HL-60/S4 treated with phorbol 12-myristate 13-acetate at 8.2 ng/mL for 4 days and 3 days (cell line): ENCODE results near the gene PYGL.
"Not testable (repeated sequence)": the region's sequence is repeated elsewhere in the genome, so short reads cannot be mapped to it uniquely, and the experiment has no call there.

Experiments
- in situ Hi-C: fragments of 300-500 bp; cut with MboI; formaldehyde crosslinking; loops from 2 replicates; pipeline ENCODE4 v1.15.0; 2022; ENCODE audit warnings: low sequenced_read_pairs

Gene PYGL

DNA sequence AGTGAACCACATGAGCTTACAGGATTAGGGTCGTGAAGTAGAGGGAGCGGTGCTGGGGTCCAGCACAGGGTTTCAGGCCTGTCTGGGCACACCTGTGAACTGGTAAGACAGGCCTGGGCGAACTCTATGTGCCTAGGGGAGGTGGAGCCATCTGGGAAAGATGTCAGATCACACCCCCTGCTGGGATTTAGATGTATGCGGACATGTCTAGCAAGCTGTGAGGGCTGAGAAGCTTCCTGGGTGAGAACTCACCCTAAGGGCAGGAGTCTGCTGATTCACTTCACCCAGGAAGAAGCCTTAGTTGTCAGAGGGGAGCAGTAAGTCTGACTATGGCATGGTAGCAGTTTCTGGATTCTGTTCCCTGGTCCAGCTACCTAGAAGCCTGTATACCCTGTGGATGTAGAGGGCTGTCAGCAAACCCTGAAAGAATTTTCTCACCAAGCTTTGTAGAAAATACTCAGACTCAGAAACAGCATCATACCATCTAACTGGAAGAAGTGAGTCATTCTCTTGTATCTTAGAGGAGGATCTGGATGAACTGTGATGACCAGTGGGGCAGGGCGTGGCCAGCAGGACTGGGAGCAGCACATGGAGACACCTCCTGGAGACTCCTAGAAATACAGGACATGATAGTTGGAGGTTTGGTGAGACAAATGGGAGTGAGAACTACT lies 11.2 kb upstream of the PYGL start:
- in situ Hi-C loops = no loop called here

DNA sequence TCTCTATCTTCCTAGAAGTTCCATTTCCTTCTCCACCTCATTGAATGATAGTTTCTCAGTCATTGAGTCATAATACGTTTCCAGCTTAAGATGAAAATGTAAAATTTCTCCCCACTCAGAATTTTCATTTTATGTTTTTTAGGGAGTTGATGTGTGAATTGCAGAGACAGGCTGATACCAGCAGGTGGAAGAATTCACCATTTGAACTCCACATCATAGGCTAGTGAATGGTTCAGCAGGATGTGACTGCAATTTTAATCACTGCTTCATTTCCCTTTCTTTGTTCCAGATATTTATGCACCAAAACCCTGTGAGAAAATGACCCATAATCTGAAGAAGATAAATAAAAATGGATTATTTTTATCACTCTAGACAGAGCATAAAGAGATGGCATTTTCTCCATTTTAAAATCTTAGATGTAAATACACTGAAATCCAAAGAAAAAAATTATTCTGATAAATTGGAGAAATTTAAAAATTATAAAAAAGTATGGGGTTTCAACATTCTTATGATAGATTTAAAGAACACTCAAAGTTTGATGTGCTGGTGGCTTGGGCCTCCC lies 10.6 kb upstream of the PYGL start:
- in situ Hi-C loops = no loop called here

DNA sequence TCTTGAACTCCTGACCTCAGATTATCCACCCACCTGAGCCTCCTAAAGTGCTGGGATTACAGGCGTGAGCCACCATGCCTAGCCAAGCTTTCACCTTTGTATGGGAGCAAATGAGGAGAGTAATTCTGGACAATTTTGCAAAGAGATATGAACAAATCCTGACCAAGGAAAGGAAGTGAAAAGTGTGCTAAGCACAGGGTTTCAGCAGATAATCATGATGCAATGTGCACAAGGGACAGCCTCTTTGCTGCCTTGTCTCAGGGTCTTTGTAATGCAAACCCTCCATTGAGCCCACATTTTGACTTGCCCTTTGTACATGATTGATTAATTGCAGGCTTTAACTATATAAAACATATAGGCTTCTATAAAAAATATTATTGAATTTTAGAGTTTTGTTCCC lies 9.2 kb upstream of the PYGL start:
- in situ Hi-C loops = no loop called here

DNA sequence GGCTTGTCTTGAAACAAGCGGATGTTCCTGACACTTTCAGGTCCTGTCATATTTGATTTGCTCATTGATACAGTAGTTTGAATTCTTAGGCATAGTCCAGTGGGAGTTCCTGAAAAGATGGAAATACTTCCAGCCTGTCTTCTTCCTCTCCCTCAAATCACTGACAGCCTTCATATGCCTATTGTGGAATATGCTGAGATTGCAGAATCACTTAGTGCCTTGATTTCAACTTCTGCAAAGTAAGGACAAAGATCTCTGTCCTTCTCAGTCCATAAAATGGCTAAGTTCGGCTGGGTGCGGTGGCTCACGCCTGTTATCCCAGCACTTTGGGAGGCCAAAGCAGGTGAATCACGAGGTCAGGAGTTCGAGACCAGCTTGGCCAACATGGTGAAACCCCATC lies 6.7 kb upstream of the PYGL start:
- in situ Hi-C loops = no loop called here

DNA sequence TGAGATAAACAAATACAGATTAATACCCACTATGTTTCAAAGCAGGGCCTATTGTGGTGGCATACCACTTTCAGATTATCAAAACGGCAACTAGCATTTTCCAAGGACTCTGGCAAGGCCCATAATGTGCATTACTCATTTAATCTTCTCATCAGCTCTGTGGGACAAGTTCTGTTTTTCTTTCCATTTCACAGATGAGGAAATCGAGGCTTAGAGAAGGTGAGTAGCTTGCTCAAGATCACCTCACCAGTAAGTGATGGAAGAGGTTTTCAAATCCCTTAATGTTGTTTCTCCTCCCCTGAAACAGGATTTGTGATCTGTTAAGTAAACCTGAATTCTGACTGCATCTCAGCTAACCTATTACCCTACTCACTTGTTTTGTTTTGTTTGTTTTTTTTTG lies 3.9 kb upstream of the PYGL start:
- in situ Hi-C loops = no loop called here

DNA sequence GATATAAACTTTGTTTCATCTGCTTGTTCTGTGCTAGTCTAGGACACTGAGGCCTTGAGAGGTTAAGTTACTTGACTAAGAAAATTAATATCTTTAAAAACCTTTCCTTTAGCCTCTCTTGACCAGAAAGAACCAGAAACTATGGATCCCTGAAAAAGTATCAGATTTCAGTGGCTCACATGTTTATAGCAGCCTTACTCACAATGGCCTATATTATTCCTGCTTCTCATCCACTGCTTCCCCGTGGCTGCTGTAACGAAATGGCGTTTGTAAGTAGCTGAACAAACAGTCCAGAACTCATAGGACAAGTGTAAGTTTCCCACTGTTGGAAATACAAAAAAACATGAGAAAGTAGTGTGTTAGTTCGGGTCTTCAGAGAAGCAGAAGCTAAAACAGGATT lies 3.2 kb upstream of the PYGL start:
- in situ Hi-C loops = no loop called here

DNA sequence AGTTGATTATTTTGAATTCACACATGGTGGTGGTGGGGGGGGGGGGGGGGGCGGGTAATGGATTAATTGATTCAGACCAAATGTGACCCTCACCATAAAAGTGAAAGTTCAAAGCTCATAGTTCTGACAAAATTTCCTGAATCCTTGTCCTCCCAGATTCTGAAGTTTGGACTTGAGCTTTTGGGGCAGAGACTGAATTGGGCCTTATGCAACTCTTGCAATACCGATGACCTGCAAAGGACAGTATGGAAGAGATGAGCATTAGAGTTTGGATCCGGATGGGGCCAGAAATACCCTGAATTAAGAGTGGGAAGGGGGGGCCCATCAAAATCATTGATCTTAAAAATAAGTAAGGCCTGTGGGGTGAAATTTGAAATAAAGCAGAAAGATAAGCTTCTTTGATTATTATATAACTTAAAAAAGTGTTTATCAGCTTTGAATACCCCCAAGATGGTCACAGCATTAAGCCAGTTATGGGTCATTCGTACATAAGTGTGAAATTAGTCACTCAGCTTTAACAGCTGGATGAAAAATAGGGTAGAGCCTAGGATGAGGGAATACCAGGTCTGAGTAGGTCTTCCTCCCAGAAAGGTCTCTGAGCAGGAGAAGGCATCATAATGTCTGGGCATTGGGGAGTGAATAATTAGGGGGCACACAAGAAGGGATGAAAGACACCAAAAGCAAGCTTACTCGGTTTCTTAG lies 2.1 kb upstream of the PYGL start:
- in situ Hi-C loops = no loop called here

DNA sequence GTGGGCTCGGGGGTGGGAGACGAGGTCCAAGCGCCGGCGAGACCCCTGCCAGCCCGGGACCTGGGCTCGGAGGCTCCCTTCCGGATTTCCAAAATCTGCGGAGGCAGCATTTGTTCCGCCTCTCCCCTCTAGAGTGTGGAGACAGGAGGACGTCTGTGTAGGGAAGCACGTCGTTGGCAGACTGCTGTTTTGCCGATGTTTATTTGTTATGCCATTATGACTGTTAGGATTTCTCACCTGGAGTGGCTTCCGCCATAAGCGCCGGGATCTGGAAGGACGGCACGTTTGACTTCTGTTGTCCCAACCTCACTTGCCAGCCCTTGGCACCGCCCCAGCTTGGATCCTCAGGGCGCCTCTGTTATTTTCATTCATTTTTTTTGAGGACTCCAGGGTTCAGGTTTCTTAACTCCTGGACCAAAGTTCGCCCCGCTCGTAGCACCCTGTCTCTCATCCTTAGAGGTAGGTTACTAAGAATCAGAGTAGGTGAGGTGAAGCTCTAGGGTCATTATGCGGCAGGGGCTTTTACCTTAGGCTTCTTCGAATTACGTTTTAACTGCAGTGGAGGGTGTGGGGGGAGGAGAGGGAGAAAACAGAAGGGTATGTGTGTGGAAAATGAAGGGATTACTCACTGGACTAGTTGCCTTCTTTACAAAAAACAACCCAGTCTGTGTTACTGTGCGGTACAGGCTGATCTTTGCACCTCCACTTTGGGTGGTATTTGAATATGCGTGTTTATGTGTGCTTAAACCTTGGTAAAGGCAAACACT lies 547 bp upstream of the PYGL start:
- in situ Hi-C loops = no loop called here

DNA sequence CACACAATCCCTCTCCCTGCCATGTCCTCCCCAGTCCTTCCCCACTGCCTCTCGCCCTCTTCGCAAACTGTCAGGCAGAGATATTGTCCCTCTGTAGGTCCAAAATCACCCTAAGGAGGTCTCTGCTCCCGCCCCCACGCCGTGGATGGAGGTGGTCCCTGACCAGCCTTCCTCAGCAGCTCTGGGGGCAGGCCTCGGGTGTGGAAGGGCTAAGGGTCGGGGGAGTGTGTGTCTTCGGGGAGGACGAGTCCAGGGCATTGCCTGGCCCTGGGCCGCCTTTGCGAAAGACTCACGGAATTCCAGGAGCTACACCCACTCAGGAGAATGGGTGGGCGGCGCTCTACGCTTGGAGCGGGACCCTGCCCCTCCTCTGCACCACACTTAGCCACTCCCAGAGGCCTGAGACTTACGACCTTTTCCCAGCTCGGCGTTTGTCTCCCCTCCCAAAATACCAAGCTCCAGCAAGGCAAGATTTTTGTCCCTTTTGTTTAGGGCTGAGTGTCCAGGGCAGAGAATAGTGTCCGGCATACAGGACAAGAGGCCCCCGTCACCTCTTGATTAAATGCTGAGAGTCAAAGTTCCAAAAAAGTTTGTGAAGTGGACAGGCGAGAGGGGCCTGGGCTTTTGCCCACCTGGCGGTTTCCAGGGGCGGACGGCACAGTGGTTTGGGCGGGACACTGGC lies 881 bp downstream of the PYGL start:
- in situ Hi-C loops = no loop called here

DNA sequence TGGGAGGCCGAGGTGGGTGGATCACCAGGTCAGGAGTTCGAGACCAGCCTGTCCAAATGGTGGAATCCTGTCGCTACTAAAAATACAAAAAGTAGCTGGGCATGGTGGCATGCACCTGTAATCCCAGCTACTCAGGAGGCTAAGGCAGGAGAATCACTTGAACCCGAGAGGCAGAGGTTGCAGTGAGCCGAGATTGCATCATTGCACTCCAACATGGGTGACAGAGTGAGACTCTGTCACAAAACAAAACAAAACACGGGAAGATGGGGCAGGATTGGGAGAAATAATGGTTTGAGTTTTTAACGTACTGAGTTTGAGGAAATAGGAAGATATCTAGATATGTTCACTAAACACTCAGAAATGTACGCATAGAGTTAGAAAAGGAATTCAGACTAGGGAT lies 2.6 kb downstream of the PYGL start:
- in situ Hi-C loops = not testable (repeated sequence)

DNA sequence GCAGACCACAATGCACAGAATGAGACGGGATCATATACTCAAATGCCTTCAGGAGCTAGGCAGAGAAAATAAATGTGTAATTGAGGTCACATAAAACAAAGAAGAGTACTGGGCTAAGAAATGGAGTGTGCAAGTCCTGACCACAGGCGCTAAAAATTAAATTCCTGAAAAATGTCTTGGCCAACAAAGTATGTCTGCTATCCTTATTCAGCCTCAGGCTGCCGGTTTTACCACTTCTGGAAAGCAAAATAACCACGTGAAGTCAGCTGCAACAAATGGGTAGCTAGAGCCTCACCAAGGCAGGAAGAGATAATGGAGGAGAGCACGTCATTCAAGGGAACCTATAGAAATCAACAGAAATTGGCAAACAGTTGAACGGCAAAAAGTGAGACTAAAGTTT lies 3.1 kb downstream of the PYGL start:
- in situ Hi-C loops = no loop called here

DNA sequence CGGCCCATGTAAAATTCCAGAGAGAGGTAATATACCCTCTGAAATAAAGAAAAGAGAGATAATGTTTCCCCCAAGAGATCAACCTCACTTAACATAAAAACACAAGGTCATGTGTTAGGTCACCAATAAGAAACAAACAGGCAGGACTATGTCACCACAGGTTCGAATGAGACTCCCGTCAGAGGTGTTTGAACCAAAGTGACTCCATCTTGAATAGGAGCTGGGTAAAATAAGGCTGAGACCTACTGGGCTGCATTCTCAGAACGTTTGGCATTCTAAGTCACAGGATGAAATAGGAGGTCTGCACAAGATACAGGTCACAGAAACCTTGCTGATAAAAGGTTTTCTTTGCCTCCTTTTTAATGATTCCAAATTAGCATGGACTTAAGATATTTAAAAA lies 6.5 kb downstream of the PYGL start:
- in situ Hi-C loops = no loop called here

DNA sequence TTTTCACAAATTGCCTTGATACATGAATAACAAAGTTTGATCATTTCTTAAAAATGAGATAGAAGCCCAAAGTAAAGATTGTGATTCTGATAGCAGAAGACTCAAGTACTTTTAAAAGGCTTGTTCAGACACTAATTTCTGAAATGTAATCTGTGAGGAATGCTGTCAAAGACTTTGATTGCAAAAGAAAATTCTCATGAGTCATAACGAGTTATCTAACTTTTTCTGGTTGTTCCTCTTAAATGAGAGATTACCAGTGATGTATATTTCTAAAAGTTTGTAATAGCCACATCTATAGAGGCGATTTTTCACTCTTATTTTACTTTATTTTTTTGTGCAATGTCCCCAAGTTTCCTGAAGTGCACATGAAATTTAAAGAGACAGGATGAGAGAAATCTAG lies 7.0 kb downstream of the PYGL start:
- in situ Hi-C loops = no loop called here

DNA sequence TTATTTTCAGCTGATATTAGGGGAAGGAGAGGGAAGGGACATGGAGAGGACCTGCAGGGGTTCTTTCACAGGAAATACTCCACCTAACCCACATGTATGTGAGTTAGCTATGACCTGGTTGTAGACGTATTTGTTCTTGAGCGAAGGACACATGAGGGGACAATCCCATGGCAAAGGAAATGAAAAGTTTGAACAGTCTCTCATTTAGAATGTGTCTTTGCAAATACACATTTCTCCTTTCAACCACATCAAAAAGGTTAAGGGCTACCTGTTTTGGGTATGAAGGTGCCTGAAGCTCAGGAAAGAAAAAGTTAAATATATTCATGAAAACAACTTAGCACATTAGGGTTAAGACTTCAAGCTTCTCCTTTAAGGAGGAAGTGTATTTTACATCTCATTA lies 7.4 kb downstream of the PYGL start:
- in situ Hi-C loops = no loop called here

DNA sequence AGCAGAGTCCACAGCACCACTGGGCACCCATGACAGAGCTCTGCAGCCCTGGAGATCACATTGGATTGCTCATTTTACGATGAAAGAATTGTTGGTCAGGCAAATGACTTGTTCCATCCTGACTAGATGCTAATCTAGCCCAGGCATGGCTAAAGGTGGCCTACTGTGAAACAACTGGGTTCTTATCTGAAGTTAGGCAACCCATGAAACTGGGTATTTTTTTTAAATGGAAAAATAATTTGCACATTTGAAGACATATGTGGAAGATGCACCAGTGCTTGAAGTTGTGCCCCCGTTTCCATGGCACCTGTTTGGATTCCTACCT lies 8.3 kb downstream of the PYGL start:
- in situ Hi-C loops = no loop called here

DNA sequence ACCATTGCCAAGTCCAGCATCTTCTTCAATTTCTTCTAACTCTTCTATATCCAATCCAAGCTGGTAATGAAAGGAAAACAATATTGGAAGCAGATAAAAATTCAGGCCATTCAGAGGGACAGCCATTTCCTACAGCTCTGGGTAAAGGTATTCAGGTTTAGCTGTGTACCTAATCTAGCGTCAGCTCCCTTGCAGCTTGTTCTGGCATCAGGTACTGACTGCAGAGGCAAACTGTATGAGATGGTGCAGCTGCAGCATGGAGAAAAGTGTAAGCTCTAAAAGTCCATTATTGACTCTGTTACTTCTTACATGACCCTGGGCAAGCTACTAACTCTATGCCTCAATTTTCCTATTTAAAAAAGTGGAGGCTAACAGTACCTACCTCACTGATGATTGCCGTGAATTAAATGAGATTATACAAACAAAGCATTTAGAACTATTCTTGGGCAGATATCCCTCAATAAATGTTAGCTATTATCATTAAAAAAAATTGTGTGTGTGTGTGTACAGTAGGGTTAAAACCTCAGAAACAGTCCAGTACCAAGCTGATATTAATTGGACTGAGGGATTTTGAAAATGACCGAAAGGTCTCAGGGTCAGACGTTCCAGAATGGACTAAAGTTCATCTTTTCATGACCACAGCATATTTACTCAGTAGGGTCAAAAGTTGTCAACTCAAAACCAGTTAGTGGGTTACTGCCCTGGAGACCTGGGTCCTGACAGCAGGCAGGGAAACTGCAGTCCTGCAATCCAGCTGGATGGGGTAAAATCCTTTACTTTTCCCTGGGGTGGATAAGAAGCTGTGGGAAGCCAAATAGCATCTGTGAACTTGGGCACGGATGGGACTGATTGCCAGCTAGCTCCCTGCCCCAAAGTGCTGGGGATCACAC lies 8.9 kb downstream of the PYGL start:
- in situ Hi-C loops = no loop called here

DNA sequence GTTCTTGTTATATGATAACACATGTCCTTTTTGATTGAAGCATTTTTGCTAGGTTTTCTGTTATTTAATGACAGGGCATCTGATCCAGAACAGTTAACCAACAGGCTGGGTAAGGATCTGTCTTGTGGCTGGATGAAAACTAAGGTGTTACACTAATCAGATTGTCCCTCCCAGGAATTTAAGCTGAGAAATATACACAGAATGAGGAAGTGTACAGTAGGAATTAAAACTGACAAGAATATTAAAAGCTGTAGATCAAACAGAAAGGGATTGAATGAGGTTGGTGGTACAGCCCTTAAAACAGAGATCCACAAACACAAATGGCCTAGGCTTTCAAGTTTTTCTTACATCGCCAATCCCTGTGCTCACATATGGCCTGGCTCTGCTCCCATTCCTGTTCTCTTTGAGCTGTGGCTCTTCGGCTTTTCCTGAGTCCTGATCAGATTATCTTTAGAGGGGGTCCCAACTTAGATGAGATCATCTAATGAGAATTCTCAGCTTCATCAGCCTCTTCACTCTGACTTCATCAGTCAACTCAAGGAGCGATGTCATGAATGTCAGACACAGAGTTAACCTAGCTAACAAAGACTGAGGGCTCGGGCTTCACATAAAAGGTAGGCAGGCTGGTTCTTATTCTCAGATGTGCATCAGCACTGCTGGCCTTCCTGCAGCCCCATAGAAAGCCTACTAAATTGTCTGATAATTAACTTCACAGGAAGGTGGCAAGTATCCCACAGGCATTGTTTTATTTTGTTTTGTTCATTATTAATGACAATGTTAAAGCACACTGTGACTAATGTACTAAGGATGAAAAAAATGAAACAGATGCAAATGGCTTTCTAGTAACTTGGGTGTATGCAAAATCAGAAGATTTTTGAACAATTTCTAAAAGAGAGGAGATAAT lies 11.4 kb downstream of the PYGL start:
- in situ Hi-C loops = no loop called here

DNA sequence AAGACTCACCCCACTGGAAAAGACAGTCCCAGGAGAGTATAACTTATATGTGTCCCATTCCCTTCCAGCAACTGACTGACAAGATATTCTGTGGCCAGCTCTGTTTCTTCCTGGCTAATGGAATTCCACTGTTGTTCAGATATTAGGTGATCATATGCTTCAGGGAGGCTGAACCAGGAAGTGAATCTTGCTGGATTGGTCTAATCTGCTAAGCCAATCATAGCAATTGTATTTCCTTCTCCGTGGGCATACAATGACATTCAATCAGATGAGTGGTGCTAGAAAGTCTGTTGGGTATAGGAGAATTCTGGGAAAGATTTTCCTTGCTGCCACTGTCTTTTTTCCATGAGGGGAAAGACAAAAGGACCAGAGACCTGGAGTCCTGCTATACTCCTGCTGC lies 12.1 kb downstream of the PYGL start:
- in situ Hi-C loops = no loop called here

DNA sequence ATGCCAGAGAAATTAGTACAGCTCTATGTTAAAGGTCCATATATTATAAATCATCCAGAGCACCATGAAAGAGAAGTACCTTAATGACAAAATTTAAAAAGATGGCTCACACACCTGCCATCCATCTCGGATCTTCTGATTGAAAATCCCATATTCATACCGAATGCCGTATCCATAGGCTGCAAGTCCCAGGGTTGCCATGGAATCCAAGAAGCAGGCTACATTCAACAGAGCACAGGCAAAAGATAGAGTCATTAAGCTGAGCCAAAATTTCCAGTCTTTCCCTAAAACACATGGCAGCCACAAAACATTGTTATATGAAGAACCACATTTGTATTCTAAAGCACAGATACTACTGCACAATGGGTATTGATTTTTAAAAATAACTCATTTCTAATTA lies 12.7 kb downstream of the PYGL start:
- in situ Hi-C loops = no loop called here
